ENCODE data around the gene CFAP74. TPM values are rescaled to one million over a fixed set of nuclear protein-coding genes. Genes with fewer than 3 reads are reported as not detected.

CFAP74 gene
- total RNA-seq, 2 donors from 2014 or later: not detected

- Mint-ChIP-seq H3K9me3 (no peaks in the 10 kb centered on the region), H3K27ac (no peak overlapping the region)
These were observed 33.5 kb downstream of the CFAP74 start for GRCh38 chr1:1969953-1970716.

DNA sequence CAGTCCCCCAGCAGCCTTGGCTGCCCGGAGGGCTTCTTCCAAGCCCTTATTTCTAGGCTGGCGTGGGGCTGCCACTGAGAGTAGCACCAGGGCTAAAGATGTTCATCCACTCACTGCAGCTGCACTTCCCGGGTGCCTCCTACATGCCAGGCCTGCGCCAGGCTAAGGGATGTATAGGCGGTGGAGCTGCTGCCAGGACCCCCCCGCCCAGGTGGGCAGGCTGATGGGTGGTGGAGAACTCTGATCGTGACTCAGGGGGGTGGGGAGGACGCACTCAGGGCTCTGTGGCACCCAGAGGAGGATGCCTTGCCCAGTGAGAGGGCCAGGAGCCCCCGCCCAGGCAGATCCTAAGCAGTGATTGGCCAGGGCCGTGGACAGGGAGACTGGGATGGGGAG is 34.1 kb downstream of the CFAP74 start:
- DNase-seq (ENCODE audit: low spot score) (no peak), ATAC-seq (no peak)
- Mint-ChIP-seq H3K27me3 (peaks cover 6 to 8% of the 10 kb centered on the region in 2 donors), H3K9me3 (no peaks in the 10 kb centered on the region), H3K4me3 (no peak overlapping the region), H3K36me3 (no peaks in the 10 kb centered on the region), H3K27ac (no peak overlapping the region), H3K4me1 (ENCODE audit: low read depth in 2 of 2) (no peaks in the 10 kb centered on the region)

More at GRCh38 chr1:1969953-1970716, 33.5 kb downstream of the CFAP74 start:
- DNase-seq (ENCODE audit: low spot score): no peak
- no peak overlapping the region for H3K4me3 Mint-ChIP-seq
- H3K36me3 Mint-ChIP-seq: no peaks in the 10 kb centered on the region
- H3K4me1 Mint-ChIP-seq (ENCODE audit: low read depth in 2 of 2): no peaks in the 10 kb centered on the region
- no peak for ATAC-seq
- peaks cover 6 to 8% of the 10 kb centered on the region in 2 donors for H3K27me3 Mint-ChIP-seq

DNA sequence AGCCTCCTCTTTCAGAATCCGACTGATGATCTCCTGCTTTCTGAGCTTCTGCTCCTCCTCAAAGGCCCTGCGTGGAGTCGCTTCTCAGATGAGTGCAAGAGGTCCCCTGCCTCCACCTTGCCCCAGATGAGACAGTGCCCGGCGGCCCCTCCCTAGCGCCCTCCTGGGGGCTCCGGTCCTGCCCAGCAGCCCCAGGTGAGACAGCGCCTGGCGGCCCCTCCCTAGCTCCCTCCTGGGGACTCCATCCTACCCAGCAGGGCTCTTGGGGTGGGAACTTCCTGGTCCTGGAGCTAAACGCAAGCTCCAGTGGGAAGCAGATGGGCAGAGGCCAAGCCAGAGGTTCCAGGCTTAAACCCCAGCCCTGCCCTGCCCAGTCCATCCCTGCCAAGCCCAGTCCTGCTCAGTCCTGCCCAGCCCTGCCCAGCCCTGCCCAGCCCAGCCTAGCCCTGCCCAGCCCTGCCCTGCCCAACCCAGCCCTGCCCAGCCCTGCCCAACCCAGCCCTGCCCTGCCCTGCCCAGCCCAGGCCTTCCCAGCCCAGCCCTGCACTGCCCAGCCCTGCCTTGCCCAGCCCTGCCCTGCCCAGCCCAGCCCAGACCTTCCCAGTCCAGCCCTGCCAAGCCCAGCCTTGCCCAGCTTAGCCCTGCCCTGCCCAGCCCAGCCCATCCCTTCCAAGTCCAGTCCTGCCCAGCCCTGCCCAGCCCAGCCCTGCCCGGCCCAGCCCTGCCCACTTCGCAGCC is 34.6 kb downstream of the CFAP74 start:
- H3K9me3 Mint-ChIP-seq: no peaks in the 10 kb centered on the region
- H3K27ac Mint-ChIP-seq: no peak overlapping the region
- no peak for DNase-seq (ENCODE audit: low spot score)
- H3K4me1 Mint-ChIP-seq (ENCODE audit: low read depth in 2 of 2): no peaks in the 10 kb centered on the region
- peaks cover 6 to 8% of the 10 kb centered on the region in 2 donors for H3K27me3 Mint-ChIP-seq
- no peaks in the 10 kb centered on the region for H3K36me3 Mint-ChIP-seq
- H3K4me3 Mint-ChIP-seq: no peak overlapping the region
- ATAC-seq: no peak

GRCh38 chr1:1967879-1968278 is 35.7 kb downstream of the CFAP74 start:
- no peaks in the 10 kb centered on the region for H3K36me3 Mint-ChIP-seq
- DNase-seq (ENCODE audit: low spot score) (no peak), ATAC-seq (no peak)
- no peaks in the 10 kb centered on the region for H3K9me3 Mint-ChIP-seq
- no peak overlapping the region for H3K27ac Mint-ChIP-seq
- no peak overlapping the region for H3K4me3 Mint-ChIP-seq
- H3K27me3 Mint-ChIP-seq: peaks cover 6 to 8% of the 10 kb centered on the region in 2 donors
- H3K4me1 Mint-ChIP-seq (ENCODE audit: low read depth in 2 of 2): no peaks in the 10 kb centered on the region

GRCh38 chr1:1967151-1967550 is 36.4 kb downstream of the CFAP74 start:
- Mint-ChIP-seq H3K27me3 (peaks cover 8 to 9% of the 10 kb centered on the region in 2 donors), H3K27ac (no peak overlapping the region), H3K9me3 (no peaks in the 10 kb centered on the region), H3K4me3 (no peak overlapping the region), H3K4me1 (ENCODE audit: low read depth in 2 of 2) (no peaks in the 10 kb centered on the region), H3K36me3 (no peaks in the 10 kb centered on the region)
- DNase-seq (ENCODE audit: low spot score) (no peak), ATAC-seq (no peak)

- Mint-ChIP-seq H3K4me3 (no peak overlapping the region), H3K27me3 (peaks cover 14 to 16% of the 10 kb centered on the region in 2 donors), H3K4me1 (ENCODE audit: low read depth in 2 of 2) (no peaks in the 10 kb centered on the region), H3K27ac (no peak overlapping the region), H3K36me3 (no peaks in the 10 kb centered on the region), H3K9me3 (no peaks in the 10 kb centered on the region)
- DNase-seq (ENCODE audit: low spot score) (peak; percentile 57), ATAC-seq (no peak)
These were observed 37.4 kb downstream of the CFAP74 start for GRCh38 chr1:1966071-1966740.

DNA sequence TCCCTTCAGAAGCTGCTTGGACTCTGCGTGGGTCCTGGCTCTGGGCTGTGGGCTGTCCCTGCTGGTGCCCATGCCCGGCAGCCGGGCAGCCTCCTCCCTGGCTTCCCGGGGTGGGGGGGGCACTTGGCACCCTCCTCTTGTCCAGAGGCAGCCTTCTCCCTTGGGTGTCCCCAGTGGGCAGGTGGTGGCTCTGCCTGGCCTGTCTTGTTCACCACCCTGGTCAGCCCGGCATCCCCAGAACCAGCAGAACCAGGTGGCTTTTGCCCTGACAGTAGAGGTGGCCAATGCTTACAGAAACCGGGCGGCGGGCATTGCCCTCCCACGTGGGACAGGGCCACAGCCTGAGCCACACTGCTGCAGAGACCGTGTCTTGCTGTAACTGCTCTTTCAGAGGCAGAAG is 38.0 kb downstream of the CFAP74 start:
- DNase-seq (ENCODE audit: low spot score): no peak
- Mint-ChIP-seq H3K27ac (no peak overlapping the region), H3K27me3 (peaks cover 21 to 22% of the 10 kb centered on the region in 2 donors), H3K4me1 (ENCODE audit: low read depth in 2 of 2) (no peaks in the 10 kb centered on the region), H3K36me3 (no peaks in the 10 kb centered on the region), H3K9me3 (no peaks in the 10 kb centered on the region), H3K4me3 (no peak overlapping the region)
- ATAC-seq: no peak

DNA sequence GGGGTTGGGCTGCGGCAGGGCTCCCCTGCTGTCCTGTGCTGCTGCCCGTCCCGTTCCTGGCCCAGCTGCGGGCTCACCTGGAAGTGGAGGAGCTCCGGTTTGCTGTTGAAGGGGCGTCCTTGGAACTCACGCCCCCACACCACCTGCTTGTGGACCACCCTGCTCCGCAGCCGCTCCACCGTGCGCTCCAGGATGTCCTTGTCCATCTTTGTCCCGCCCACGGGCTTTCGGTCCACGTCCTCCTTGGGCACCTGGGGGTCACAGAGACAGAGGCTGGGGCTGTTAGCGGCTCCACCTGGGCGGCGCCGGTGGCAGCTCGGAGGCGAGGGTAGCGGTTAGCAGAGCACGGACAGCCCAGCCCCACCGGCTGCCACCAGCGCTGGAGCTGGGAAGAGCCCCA is 38.8 kb downstream of the CFAP74 start:
- no peaks in the 10 kb centered on the region for H3K4me1 Mint-ChIP-seq (ENCODE audit: low read depth in 2 of 2)
- no peak overlapping the region for H3K27ac Mint-ChIP-seq
- no peak overlapping the region for H3K4me3 Mint-ChIP-seq
- DNase-seq (ENCODE audit: low spot score) (no peak), ATAC-seq (no peak)
- no peaks in the 10 kb centered on the region for H3K36me3 Mint-ChIP-seq
- H3K9me3 Mint-ChIP-seq: no peaks in the 10 kb centered on the region
- H3K27me3 Mint-ChIP-seq: peaks cover 23 to 24% of the 10 kb centered on the region in 2 donors

DNA sequence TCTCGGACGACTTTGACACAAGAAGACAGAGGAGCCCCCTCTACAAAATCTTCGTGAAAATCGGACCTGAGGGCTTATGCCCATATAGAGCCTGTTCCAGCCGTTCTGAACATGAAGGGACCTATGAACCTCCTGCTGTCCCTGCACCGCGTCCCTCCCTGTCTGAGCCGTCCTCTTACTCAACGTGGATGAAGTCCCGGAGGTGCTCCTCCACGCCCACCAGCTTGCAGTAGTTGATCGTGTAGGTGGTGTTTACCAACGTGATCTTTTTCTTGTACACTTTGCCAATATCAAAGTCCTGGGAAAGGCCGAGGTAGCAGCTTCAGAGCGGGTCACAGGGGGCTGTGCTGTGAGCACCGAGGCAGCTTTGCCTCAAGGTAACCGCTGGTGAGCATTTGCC is 40.0 kb downstream of the CFAP74 start:
- DNase-seq (ENCODE audit: low spot score): no peak

GRCh38 chr1:1962752-1963151 is 40.8 kb downstream of the CFAP74 start:
- H3K4me1 Mint-ChIP-seq (ENCODE audit: low read depth in 2 of 2): no peaks in the 10 kb centered on the region
- DNase-seq (ENCODE audit: low spot score): no peak
- H3K36me3 Mint-ChIP-seq: no peaks in the 10 kb centered on the region
- H3K27me3 Mint-ChIP-seq: peaks cover 18 to 24% of the 10 kb centered on the region in 2 donors
- no peak overlapping the region for H3K4me3 Mint-ChIP-seq
- no peaks in the 10 kb centered on the region for H3K9me3 Mint-ChIP-seq
- ATAC-seq: no peak
- H3K27ac Mint-ChIP-seq: no peak overlapping the region

More for the DNA sequence above, 40.0 kb downstream of the CFAP74 start:
- H3K9me3 Mint-ChIP-seq: no peaks in the 10 kb centered on the region
- H3K27ac Mint-ChIP-seq: no peak overlapping the region
- peaks cover 23 to 24% of the 10 kb centered on the region in 2 donors for H3K27me3 Mint-ChIP-seq
- H3K4me3 Mint-ChIP-seq: no peak overlapping the region
- H3K36me3 Mint-ChIP-seq: no peaks in the 10 kb centered on the region
- no peaks in the 10 kb centered on the region for H3K4me1 Mint-ChIP-seq (ENCODE audit: low read depth in 2 of 2)
- ATAC-seq: no peak

DNA sequence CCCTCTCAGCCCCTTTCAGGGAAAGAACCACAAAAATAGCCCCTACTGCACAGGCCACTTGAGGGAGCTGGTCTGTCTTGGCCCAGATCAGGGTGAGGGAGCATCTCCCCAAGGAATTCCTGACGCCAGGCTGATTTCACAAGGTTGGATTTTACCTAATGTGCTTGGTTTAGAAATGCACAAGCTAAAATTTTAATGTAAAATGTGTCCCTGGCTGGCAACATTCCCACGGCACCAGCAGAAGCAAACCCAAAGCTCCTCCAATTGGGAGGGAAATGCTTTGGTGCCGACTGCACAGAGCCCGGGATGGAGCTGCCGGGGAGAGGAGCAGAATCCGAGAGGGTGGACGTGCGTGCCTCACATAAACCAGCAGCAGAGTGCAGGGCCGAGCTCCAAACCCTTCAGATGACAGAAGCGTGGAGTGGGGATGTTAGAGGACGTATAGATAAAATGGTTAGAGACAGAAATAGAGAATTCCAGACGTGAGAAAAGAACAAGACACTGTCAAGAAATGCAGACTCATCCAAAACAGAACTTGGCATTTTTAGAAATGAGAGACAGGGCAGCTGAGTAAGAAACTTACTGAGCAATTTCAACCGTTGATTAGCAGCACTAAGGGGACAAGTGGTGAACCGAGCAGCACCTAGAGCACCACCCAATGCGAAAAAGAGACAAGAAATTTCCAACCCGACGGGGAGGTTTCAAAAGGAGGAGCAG is 42.9 kb downstream of the CFAP74 start:
- Mint-ChIP-seq H3K9me3 (no peaks in the 10 kb centered on the region), H3K4me3 (no peak overlapping the region), H3K36me3 (no peaks in the 10 kb centered on the region), H3K4me1 (ENCODE audit: low read depth in 2 of 2) (peaks cover 0 to 2% of the 10 kb centered on the region in 2 donors), H3K27me3 (peaks cover 15 to 21% of the 10 kb centered on the region in 2 donors), H3K27ac (no peak overlapping the region)
- DNase-seq (ENCODE audit: low spot score) (no peak), ATAC-seq (no peak)

DNA sequence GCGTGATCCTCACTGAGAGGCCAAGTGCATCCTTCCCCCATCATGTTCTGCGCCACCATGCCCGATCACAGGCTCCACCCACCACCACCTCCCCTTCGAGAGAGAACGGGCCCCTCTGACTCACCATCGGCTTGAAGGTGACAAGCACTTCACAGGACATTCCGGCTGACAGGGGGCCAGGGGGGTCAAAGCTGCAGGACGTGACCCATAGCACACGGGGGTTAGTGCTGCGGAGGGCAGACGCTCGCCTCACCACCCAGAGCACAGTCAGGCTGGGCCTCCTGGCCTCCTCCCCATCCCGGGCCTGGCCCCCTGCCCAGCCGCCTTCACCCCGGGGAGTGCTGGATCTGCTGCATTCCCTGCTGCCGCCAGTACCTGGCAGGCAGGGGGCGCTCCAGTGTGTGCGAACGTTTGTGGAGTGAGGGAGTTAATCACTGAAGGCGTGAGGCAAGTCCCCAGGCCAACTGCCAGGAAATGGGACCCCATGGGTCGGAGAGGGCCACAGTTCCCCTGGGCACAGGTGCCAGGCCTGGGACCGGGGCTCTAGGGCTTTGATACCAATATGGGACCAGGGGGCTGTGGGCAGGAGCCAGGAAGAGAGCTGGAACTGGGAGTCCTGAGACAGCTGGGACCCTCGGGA is 43.6 kb downstream of the CFAP74 start:
- DNase-seq (ENCODE audit: low spot score) (no peak), ATAC-seq (peak; percentile 53 to 66)
- H3K9me3 Mint-ChIP-seq: peaks cover 1% of the 10 kb centered on the region
- peaks cover 2 to 3% of the 10 kb centered on the region in 2 donors for H3K4me1 Mint-ChIP-seq (ENCODE audit: low read depth in 2 of 2)
- H3K36me3 Mint-ChIP-seq: no peaks in the 10 kb centered on the region
- no peak overlapping the region for H3K27ac Mint-ChIP-seq
- H3K4me3 Mint-ChIP-seq: no peak overlapping the region
- peaks cover 15 to 21% of the 10 kb centered on the region in 2 donors for H3K27me3 Mint-ChIP-seq

GRCh38 chr1:1959459-1959839 is 44.1 kb downstream of the CFAP74 start:
- Mint-ChIP-seq H3K27me3 (peaks cover 15 to 21% of the 10 kb centered on the region in 2 donors), H3K4me3 (no peak overlapping the region), H3K4me1 (ENCODE audit: low read depth in 2 of 2) (peaks cover 7% of the 10 kb centered on the region in 2 donors), H3K36me3 (no peaks in the 10 kb centered on the region), H3K9me3 (peaks cover 3% of the 10 kb centered on the region), H3K27ac (no peak overlapping the region)
- ATAC-seq (no peak), DNase-seq (ENCODE audit: low spot score) (no peak)
